NB4 (cell line): ENCODE results near the gene ZMAT2.

Experiments used
- CTCF ChIP-seq: IDR thresholded peaks from one replicate; pipeline ENCODE4 v1.5.1; 2012; ENCODE audit warnings: low read depth, low read length
- POLR2A ChIP-seq: IDR thresholded peaks from 2 replicates; pipeline ENCODE4 v1.6.1; 2011; ENCODE audit warnings: mild to moderate bottlenecking; ENCODE audit not compliant: insufficient read length; ENCODE audit errors: extremely low read depth

GRCh38 chr5:140672455-140673186 is 27.6 kb upstream of the ZMAT2 start:
- no peak for TF ChIP-seq CTCF
- no peak for TF ChIP-seq POLR2A
